ENCODE measurements around the gene INMT.

Gene INMT

GRCh38 chr7:30804078-30804661 is 52.2 kb downstream of the INMT start:
- H3K27me3 ChIP-seq (ENCODE audit: insufficient read depth, poor library complexity, severe bottlenecking): no peaks in the 10 kb centered on the region
- TF ChIP-seq POLR2AphosphoS5 (IDR thresholded peaks at IDR 0.05; ENCODE audit: low read depth): no peak
- TF ChIP-seq SPI1 (IDR thresholded peaks at IDR 0.05; ENCODE audit: borderline replicate concordance, low read depth): no peak
- no peak for TF ChIP-seq CTCF (IDR thresholded peaks at IDR 0.05; ENCODE audit: insufficient read depth, low read length)
- no peak for TF ChIP-seq GABPA (IDR thresholded peaks at IDR 0.05; ENCODE audit: low read depth)
- no peak for TF ChIP-seq REST (IDR thresholded peaks at IDR 0.05; ENCODE audit: insufficient replicate concordance, low read depth)
- no peak overlapping the region for H3K27ac ChIP-seq (replicated peaks)
- no peak overlapping the region for H3K4me3 ChIP-seq (replicated peaks; ENCODE audit: insufficient read depth, low read length)
- no peak for DNase-seq (ENCODE audit: low read depth in 1 of 2, low spot score in 1 of 2)

DNA sequence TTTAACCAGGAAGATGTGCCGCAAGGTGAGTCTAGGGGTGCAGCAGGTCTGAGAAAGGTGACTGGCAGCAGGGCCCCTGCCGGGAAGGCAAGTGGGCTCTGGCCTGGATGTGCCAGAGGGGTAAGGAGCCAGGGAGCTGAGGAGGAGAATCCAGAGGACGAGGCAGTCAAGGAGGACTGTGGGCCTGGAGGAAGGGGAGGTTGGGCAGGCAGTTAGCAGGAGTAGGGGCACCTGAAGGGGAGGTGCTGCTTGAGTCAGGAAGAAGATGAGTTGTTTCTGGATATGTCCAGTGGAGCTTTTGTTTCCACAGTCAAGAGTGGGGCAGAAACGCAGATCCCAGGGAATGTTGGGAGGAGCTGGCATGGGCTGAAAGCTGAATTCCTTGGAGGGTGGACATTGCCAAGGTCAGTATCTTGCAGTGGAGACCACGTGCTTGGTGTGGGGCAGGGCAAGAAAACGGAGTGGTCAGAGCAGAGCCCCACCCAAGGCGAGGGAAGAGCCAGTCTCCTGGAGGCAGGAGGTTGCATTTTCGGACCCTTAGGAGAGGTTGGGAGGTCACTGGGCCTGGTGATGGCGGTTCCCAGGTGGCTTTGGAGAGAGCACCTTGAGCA is 53.3 kb downstream of the INMT start:
- TF ChIP-seq POLR2AphosphoS5 (IDR thresholded peaks at IDR 0.05; ENCODE audit: low read depth) (no peak), REST (IDR thresholded peaks at IDR 0.05; ENCODE audit: insufficient replicate concordance, low read depth) (no peak), GABPA (IDR thresholded peaks at IDR 0.05; ENCODE audit: low read depth) (no peak), CTCF (IDR thresholded peaks at IDR 0.05; ENCODE audit: insufficient read depth, low read length) (no peak), SPI1 (IDR thresholded peaks at IDR 0.05; ENCODE audit: borderline replicate concordance, low read depth) (no peak)
- H3K27me3 ChIP-seq (ENCODE audit: insufficient read depth, poor library complexity, severe bottlenecking): no peaks in the 10 kb centered on the region
- no peak overlapping the region for H3K27ac ChIP-seq (replicated peaks)
- no peak overlapping the region for H3K4me3 ChIP-seq (replicated peaks; ENCODE audit: insufficient read depth, low read length)
- DNase-seq (ENCODE audit: low read depth in 1 of 2, low spot score in 1 of 2): no peak

GRCh38 chr7:30805931-30806330 is 54.0 kb downstream of the INMT start:
- DNase-seq (ENCODE audit: low read depth in 1 of 2, low spot score in 1 of 2): no peak
- Histone ChIP-seq H3K27ac (replicated peaks) (no peak overlapping the region), H3K27me3 (ENCODE audit: insufficient read depth, poor library complexity, severe bottlenecking) (no peaks in the 10 kb centered on the region), H3K4me3 (replicated peaks; ENCODE audit: insufficient read depth, low read length) (no peak overlapping the region)
- TF ChIP-seq CTCF (IDR thresholded peaks at IDR 0.05; ENCODE audit: insufficient read depth, low read length): no peak
- no peak for TF ChIP-seq REST (IDR thresholded peaks at IDR 0.05; ENCODE audit: insufficient replicate concordance, low read depth)
- TF ChIP-seq SPI1 (IDR thresholded peaks at IDR 0.05; ENCODE audit: borderline replicate concordance, low read depth): no peak
- TF ChIP-seq GABPA (IDR thresholded peaks at IDR 0.05; ENCODE audit: low read depth): no peak
- TF ChIP-seq POLR2AphosphoS5 (IDR thresholded peaks at IDR 0.05; ENCODE audit: low read depth): no peak

All from HL-60 (cell line).